Measurements from ENCODE around the gene YBX1. TPM values are rescaled to one million over a fixed set of nuclear protein-coding genes. Genes with fewer than 3 reads are reported as not detected.

Gene YBX1
- total RNA-seq, 6 experiments from 2014 or later: 736 to 879 (median 836) TPM

- no peak for TF ChIP-seq CTCF (IDR thresholded peaks at IDR 0.05)
- Mint-ChIP-seq H3K36me3 (ENCODE audit: low read depth) (peaks cover 15% of the 10 kb centered on the region; the same call in 1 of the 2 replicates), H3K27me3 (ENCODE audit: insufficient read depth) (no peaks in the 10 kb centered on the region; the same call in 1 of the 2 replicates), H3K27ac (peak overlapping the region; percentile 76), H3K4me1 (ENCODE audit: low read depth) (peaks cover 31% of the 10 kb centered on the region), H3K4me3 (peak overlapping the region; percentile 91), H3K9me3 (no peaks in the 10 kb centered on the region)
- DNase-seq: peak; percentile 48
These were observed 23.3 kb upstream of the YBX1 start for GRCh38 chr1:42658877-42659337.

- peaks cover 31% of the 10 kb centered on the region for H3K4me1 Mint-ChIP-seq (ENCODE audit: low read depth)
- H3K36me3 Mint-ChIP-seq (ENCODE audit: low read depth): peaks cover 21% of the 10 kb centered on the region; the same call in 1 of the 2 replicates
- H3K27ac Mint-ChIP-seq: no peak overlapping the region
- H3K27me3 Mint-ChIP-seq (ENCODE audit: insufficient read depth): no peaks in the 10 kb centered on the region
- TF ChIP-seq CTCF (IDR thresholded peaks at IDR 0.05): no peak
- H3K4me3 Mint-ChIP-seq: no peak overlapping the region; the same call in 1 of the 2 replicates
- no peaks in the 10 kb centered on the region for H3K9me3 Mint-ChIP-seq
- no peak for DNase-seq
These were observed 21.2 kb upstream of the YBX1 start for GRCh38 chr1:42660907-42661500.

GRCh38 chr1:42669936-42670335 is 12.3 kb upstream of the YBX1 start:
- H3K27ac Mint-ChIP-seq: no peak overlapping the region
- H3K27me3 Mint-ChIP-seq (ENCODE audit: insufficient read depth): no peaks in the 10 kb centered on the region; the same call in 1 of the 2 replicates
- H3K4me1 Mint-ChIP-seq (ENCODE audit: low read depth): no peaks in the 10 kb centered on the region
- no peak overlapping the region for H3K4me3 Mint-ChIP-seq
- no peaks in the 10 kb centered on the region for H3K9me3 Mint-ChIP-seq
- no peak for TF ChIP-seq CTCF (IDR thresholded peaks at IDR 0.05)
- H3K36me3 Mint-ChIP-seq (ENCODE audit: low read depth): peaks cover 4% of the 10 kb centered on the region
- no peak for DNase-seq

- Mint-ChIP-seq H3K27me3 (ENCODE audit: insufficient read depth) (no peaks in the 10 kb centered on the region; the same call in 1 of the 2 replicates), H3K4me3 (no peak overlapping the region), H3K36me3 (ENCODE audit: low read depth) (peaks cover 4% of the 10 kb centered on the region), H3K9me3 (no peaks in the 10 kb centered on the region), H3K4me1 (ENCODE audit: low read depth) (no peaks in the 10 kb centered on the region), H3K27ac (no peak overlapping the region)
- DNase-seq: no peak
- no peak for TF ChIP-seq CTCF (IDR thresholded peaks at IDR 0.05)
These were observed 11.8 kb upstream of the YBX1 start for GRCh38 chr1:42670425-42670824.

GRCh38 chr1:42674214-42674613 is 8.0 kb upstream of the YBX1 start:
- H3K36me3 Mint-ChIP-seq (ENCODE audit: low read depth): peaks cover 10% of the 10 kb centered on the region
- peaks cover 15% of the 10 kb centered on the region for H3K4me1 Mint-ChIP-seq (ENCODE audit: low read depth)
- H3K27me3 Mint-ChIP-seq (ENCODE audit: insufficient read depth): no peaks in the 10 kb centered on the region; the same call in 1 of the 2 replicates
- no peak overlapping the region for H3K4me3 Mint-ChIP-seq
- TF ChIP-seq CTCF (IDR thresholded peaks at IDR 0.05): no peak
- DNase-seq: no peak
- no peak overlapping the region for H3K27ac Mint-ChIP-seq
- H3K9me3 Mint-ChIP-seq: no peaks in the 10 kb centered on the region
